Erythroblast (primary cell): ENCODE results near the gene AGR3.
"Not testable (repeated sequence)": the region's sequence is repeated elsewhere in the genome, so short reads cannot be mapped to it uniquely, and the experiment has no call there.

Experiments
- DNase-seq, 2 experiments: peaks; one replicate each; lab custom pipeline; 2025; lab: John Stamatoyannopoulos, UW
- GATA1 ChIP-seq: IDR thresholded peaks from 2 replicates; pipeline ENCODE4 v1.6.1; 2011; ENCODE audit warnings: low read depth, mild to moderate bottlenecking, control low read depth, low read length, moderate library complexity
- POLR2A ChIP-seq: IDR thresholded peaks from 2 replicates; pipeline ENCODE4 v1.6.1; 2011; ENCODE audit warnings: mild to moderate bottlenecking, low read length

Gene AGR3

DNA sequence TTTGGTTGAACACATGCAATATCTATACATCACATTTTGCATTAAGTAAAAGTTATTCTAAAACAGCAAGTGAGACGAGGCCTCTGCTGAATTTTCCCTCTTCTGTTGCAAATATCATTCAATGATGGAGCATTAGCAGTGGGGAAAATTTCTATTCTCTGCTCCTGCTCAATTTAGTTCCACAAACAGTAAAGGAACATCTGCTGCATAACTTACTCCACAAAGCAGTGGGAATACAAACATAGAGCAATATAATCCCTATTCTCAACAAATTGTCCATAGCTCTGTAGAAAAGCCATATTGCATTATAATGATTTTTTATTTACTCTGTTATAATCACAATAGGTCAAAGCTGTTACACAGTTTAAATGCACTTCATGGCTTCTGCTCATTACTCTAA lies 5.9 kb downstream of the AGR3 start:
- TF ChIP-seq POLR2A (no peak), GATA1 (no peak)
- no peak for DNase-seq

DNA sequence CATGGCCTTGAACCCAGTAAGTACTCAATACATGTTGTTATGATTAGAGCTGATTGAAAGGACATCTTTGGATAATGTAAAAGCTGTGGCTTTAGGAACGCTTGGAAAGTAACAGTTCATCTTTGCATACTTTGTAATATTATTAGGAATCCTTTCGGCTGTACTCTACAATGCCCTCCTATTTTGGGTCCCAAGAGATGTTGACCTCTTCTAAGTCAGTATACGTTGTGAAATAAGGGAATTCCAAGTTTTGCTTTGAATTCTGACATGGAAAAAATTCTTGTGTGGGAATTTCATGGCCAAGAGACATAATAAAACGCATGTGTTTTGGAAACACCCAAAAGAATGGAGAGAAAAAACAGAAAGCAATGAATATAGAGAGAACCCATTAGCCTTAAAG lies 7.7 kb downstream of the AGR3 start:
- no peak for TF ChIP-seq GATA1
- no peak for TF ChIP-seq POLR2A
- no peak for DNase-seq

DNA sequence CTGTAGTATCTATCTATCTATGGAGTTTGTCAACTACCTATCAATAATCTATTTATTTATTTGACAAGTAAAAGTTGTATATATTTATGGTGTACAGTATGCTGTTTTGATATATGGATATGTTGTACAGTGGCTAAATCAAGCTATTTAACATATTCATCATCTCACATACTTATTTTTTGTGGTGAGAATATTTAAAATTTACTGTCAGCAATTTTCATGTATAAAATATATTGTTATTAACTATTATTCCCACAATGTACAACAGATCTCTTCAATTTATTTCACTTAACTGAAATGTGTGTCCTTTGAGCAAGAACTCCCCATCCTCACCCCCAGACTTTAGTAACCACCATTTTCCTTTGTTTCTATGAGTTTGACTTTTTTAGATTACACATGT lies 14.5 kb downstream of the AGR3 start:
- no peak for TF ChIP-seq POLR2A
- TF ChIP-seq GATA1, result no peak
- no peak for DNase-seq

DNA sequence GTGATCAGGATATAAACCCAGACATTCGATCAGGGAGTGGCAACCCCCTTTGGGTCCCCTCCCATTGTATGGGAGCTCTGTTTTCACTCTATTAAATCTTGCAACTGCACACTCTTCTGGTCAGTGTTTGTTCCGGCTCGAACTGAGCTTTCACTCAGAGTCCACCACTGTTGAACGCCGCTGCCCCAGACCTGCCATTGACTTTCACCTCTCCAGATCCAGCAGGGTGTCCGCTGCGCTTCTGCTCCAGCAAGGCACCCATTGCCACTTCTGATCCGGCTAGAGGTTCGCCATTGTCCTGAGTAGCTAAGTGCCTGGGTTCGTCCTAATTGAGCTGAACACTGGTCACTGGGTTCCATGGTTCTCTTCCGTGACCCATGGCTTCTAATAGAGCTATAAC lies 28.6 kb downstream of the AGR3 start:
- not testable (repeated sequence) for DNase-seq

DNA sequence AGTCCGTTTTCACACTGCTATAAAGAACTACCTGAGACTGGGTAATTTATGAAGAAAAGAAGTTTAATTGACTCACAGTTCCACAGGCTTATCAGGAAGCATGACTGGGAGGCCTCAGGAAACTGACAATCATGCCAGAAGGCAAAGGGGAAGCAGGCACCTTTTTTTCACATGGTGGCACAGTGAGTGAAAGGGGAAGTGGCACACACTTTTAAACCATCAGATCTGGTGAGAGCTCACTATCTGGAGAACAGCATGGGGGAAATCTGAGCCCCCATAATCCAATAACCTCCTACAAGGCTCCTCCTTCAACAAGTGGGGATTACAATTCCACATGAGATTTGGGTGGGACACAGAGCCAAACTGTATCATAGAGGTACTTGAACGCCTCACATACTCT lies 30.0 kb downstream of the AGR3 start:
- DNase-seq, result no peak
- TF ChIP-seq GATA1 (no peak), POLR2A (no peak)

DNA sequence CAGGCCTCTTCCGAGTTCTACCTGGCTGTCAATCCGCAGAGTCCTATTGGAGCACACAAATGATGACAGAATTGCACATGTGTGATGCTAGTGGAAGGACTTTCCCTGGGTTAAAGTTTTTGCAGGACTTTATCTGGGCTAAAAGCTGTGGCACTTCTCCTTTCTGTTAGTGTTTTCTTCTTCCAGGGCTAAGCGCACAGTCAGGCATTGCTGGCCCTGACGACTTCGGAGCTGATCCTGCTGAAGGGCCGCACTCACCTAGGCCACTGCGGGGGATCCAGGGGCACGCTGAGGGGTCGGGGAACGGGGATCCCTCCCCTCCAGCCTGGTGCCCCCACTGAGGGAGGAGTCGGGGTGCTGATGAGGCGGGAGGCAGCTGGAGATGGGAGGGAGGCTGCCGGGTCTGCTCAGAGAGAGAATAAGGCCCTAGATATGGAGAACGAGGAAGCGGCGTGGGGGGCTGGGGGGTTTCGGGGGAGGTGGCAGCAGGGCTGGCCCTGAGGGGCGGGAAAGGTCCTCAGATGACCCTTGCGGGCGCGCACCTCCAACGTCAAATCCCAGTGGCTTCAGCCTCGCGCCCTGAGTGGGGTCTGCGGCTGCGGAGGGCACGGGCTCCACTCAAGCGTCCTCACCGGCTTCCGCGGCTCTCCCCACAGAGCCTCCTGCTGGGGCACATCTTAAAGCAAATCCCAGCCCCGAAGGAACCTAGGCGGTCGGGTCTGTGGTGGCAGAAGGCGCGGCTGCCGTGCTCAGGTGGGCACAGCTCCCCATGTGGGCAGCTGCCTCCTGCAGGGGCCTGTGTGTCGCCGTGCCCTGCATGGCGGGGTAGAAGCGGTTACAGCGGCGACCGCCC lies 30.9 kb downstream of the AGR3 start:
- DNase-seq, result no peak
- TF ChIP-seq POLR2A, result no peak
- TF ChIP-seq GATA1, result no peak

DNA sequence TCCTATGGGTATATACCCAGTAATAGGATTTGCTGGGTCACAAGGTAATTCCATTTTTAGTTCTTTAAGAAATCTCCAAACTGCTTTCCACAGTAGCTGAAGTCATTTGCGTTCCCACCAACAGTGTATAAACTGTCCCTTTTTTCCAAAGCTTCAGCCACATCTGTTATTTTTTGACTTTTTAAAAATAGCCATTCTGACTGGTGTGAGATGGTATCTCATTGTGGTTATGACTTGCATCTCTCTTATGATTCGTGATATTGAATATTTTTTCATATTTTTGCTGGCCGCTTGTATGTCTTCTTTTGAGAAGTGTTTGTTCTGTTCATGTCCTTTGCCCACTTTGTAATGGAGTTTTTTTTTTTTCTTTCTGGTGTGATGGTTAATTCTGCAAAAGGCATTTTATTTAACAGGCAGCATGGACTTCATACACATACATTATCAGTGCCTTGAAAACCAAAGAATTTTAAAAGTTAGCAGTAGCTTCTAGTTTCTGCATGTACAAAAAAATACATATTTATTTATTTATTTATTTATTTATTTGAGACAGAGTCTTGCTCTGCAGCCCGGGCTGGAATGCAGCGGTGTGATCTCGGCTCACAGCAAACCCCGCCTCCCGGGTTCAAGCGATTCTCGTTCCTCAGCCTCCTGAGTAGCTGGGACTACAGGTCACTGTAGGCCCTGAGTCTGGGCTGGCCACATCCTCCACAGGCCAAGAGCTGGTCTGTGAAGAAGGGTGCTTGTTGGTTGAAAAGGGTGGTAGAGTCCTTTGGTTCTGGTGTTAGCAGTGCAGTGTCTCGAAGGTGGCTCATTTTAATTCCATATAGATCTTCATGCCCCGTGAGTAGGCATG lies 32.3 kb downstream of the AGR3 start:
- no peak for DNase-seq
- no peak for TF ChIP-seq POLR2A
- no peak for TF ChIP-seq GATA1

DNA sequence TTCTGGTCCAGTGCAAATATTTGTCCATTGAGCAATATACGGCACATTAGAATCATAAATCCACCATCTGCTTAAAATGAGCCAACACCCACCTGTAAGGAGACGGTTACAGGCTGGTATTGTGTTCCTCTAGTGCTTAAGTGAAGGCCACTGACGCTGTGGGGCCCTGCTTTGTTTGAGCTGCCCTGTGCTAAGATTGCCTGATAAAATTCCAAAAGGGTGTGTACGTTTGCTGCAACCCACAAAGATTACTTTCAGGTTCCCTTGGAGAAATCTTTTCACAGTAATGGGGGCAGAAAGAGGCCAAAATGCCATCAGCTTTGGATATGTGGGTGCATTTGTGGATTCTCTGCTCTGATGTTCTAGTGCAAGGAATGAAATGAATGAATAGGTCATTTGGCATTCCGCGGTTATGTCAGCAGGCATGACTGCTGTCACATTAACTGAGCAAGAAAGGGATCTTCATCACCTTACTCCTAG lies 34.4 kb downstream of the AGR3 start:
- DNase-seq, result peak; percentile 4 to 29
- TF ChIP-seq POLR2A, result no peak
- TF ChIP-seq GATA1, result no peak

DNA sequence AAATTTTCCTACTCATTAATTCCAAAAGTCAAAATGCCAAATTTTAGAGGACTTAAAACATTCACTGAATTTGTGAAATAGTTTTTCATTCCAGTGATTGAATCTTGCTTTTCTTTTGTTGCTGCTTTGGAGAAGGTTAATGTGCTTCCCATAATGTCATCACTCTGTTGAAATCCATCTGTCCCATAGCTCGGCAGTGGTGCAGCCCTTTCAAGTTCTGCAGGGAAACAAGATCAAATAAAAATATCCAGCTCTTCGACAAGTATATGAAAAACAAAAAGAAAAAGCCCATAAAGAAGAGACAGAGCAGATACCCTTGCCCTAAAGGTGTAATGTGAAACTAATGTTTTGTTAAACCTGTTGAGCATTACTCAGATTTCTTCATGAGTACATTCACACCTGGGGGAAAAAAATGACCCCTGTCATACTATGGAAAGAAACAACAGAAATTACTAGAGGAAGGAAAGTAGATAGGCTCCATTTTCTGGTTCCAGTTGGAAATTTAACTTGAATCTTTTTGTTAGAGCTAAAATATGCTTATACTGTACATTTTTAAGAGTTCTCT lies 35.1 kb downstream of the AGR3 start:
- TF ChIP-seq GATA1 (no peak), POLR2A (no peak)
- no peak for DNase-seq

DNA sequence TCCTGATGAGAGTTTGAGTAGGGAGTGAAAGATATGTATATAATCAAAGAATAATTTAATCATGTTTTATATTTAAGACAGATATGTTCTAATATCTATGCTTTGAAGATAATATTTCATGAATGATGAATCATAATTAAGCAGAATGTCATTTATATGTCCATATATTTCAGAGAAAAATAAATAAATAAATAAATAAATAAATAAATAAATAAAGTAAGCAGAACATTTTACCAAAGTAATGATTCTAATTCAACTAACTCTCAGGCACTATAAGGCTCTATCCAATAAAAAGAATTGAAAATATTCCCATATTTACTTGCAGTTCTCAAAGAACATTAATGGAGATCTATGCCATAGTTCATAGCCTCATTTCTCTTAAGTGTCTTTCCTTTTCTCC lies 36.0 kb downstream of the AGR3 start:
- no peak for TF ChIP-seq POLR2A
- no peak for TF ChIP-seq GATA1
- DNase-seq, result no peak

DNA sequence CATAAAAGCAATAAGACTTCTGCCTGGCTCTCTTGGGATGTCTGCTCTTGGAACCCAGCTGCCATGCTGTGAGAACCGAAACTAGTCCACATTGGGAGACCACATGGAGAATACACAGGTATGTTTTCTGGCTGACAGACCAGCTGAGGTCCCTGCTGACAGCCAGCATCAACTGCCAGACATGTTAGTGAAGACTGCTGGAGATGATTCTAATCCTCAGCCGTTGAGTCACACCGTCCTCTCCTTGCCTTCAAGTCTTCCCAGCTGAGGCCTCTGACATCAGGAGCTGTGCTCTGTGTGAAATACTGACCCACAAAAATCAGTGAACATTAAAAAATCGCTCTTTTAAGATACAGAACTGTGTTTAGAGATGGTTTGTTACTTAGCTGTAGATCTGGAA lies 40.1 kb downstream of the AGR3 start:
- TF ChIP-seq GATA1 (no peak), POLR2A (no peak)
- no peak for DNase-seq

DNA sequence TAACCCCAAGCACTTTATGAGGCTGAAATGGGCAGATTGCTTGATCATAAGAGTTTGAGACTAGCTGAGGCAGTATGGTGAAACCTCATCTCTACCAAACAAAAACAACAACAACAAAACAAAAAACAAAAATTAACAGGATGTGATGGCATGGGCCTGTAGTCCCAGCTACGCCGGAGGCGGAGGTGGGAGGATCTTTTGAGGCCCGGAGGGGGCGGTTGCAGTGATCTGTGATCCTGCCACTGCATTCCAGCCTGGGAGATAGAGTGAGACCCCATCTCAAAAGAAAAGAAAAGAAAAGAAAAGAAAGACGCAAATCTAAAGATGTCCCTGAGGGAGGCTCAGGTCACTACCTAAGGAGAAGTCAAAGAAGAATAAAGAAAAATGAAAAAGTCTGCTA lies 41.7 kb downstream of the AGR3 start:
- TF ChIP-seq GATA1, result no peak
- TF ChIP-seq POLR2A, result no peak
- DNase-seq, result no peak

DNA sequence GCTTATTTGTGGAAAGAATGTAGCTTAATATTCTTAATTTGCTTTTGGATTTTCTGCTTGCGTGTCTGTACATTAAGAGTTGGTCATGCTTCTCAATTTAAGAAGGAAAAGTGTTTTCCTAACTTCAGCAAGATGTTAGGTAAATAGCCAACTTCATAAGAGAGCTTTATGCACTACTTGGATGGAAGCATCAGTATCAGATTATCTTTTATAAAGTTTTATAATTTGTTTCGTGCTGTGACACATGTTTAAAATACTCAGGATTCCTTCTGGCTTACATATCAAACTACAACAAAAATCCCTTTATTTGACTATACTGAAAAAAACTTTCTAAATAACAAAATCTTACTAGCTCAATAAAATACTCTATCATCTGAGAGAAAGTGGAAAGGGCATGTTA lies 42.1 kb downstream of the AGR3 start:
- no peak for TF ChIP-seq GATA1
- no peak for TF ChIP-seq POLR2A

DNA sequence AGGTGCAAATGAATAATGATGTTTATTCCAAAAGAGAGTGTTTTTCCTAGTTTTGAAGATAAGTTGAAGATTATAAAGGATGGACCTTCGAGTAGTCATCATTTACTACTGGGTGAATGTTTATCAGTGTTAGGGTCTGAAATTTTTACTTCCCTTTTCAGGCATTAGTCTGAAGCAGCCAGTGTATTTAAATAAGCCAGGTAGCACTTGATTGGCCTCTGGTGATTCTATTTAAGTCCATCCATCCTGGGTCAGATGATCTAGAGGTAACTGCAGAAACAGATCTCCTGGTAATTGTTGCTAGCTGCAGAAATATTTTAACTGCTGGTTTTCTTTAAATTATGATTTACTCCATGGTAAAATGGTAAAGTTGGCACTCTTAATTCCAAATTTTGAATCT lies 42.9 kb downstream of the AGR3 start:
- no peak for DNase-seq
- no peak for TF ChIP-seq POLR2A
- TF ChIP-seq GATA1, result no peak

More for the DNA sequence above, 42.1 kb downstream of the AGR3 start:
- DNase-seq, result no peak

DNA sequence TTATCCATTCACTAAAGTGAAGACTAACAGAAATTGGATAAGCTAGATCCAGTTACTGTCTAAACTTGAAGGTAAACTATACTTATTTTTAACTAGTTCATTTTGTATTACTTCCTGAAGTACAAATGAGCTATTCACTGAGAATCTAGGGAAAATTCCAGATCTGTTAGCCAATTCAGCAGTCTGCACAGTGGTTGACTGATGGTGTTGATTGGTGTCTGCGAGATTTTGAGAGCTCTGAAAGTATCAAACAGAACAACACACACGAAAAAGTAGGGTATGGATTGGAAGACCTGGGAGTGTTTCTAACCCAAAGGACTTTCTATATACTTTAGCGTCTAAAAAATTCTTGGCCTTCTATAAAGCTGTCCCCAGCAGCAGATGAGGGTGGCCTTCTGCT lies 43.4 kb downstream of the AGR3 start:
- TF ChIP-seq POLR2A (no peak), GATA1 (no peak)
- DNase-seq, result no peak
